Measurements from ENCODE around the gene FMNL1.

GRCh38 chr17:45265821-45266220 is 44.1 kb downstream of the FMNL1 start:
- no peak for TF ChIP-seq POLR2A (IDR thresholded peaks at IDR 0.05)
- no peak for TF ChIP-seq CTCF (IDR thresholded peaks at IDR 0.05)

Measured in adrenal gland (tissue), 5 donors.